K562 (cell line): ENCODE data around the gene MOK. TPM values are rescaled to one million over a fixed set of nuclear protein-coding genes. Genes with fewer than 3 reads are reported as not detected.
A peak's percentile ranks its signal among the peaks of the same experiment; 100 is the strongest.

ENCODE experiments used
- ATAC-seq: fragments of 200-7000 bp; cut with Tn5 transposase; 3 replicates; pipeline ENCODE4 v1.9.1; 2020; ENCODE audit warnings: moderate library complexity
- BruUV-seq: library from RNA; stranded (reverse); fragments of 400-500 nt; replicated peaks from 2 replicates; lab custom pipeline; 2021; lab: Mats Ljungman, UMichigan
- CTCF ChIA-PET: fragments of 300-600 bp; formaldehyde crosslinking; extraction: SDS; loops from one replicate; lab custom pipeline; 2021; ENCODE audit warnings: low intra/inter-chr PET ratio; lab: Yijun Ruan, JAX
- POLR2A ChIA-PET: fragments of 300-600, 350-650 bp; sonication (Branson Sonifier 250); formaldehyde crosslinking; extraction: SDS; loops from one replicate; lab custom pipeline; 2021; ENCODE audit warnings: antibody characterized with exemption, inconsistent platforms; lab: Yijun Ruan, JAX
- DNase-seq, 4 experiments: peaks; one replicate each; pipeline versions ENCODE4 v3.0.0 to v3.0.0-alpha.2; 2011 to 2018; ENCODE audit warnings: low spot score in 3 of 4, mixed read lengths in 3 of 4; ENCODE audit errors: extremely low read depth in 1 of 4
- FAIRE-seq: peaks from 2 replicates; lab custom pipeline; 2011; peaks lifted over from hg19 to GRCh38; lab: Jason Lieb, UNC
- H2AFZ ChIP-seq: 2 replicates; pipeline ENCODE4 v1.6.0; 2011; ENCODE audit warnings: low read depth, low read length, control low read depth, inconsistent platforms
- H3K27ac ChIP-seq: fragments of 200-600 bp; 3 replicates; pipeline ENCODE4 v1.8.0; 2011; ENCODE audit warnings: low read depth, mild to moderate bottlenecking, control low read depth, inconsistent platforms, low read length, moderate library complexity, mixed read lengths; ENCODE audit errors: extremely low read depth
- H3K27me3 ChIP-seq, 2 experiments: fragments of 300-600 bp in 1 of 2; 2 replicates in 1 of 2; 3 replicates in 1 of 2; pipeline versions ENCODE4 v1.6.0 to v1.8.0; 2011; ENCODE audit warnings: inconsistent platforms in 2 of 2, low read length in 2 of 2, mild to moderate bottlenecking in 1 of 2, mixed read lengths in 1 of 2, moderate library complexity in 1 of 2; ENCODE audit not compliant: control insufficient read depth in 2 of 2, insufficient read depth in 2 of 2
- H3K36me3 ChIP-seq: fragments of 300-600 bp; 3 replicates; pipeline ENCODE4 v1.8.0; 2011; ENCODE audit warnings: mild to moderate bottlenecking, low read length, inconsistent platforms; ENCODE audit not compliant: control insufficient read depth, insufficient read depth
- H3K4me1 ChIP-seq, 2 experiments: fragments of 200-600 bp in 1 of 2; replicated peaks in 1 of 2; 2 replicates in 1 of 2; 3 replicates in 1 of 2; pipeline versions ENCODE4 v1.5.1 to v1.8.0; 2011; ENCODE audit warnings: inconsistent platforms in 2 of 2, low read length in 2 of 2, mild to moderate bottlenecking in 1 of 2, mixed read lengths in 1 of 2, moderate library complexity in 1 of 2; ENCODE audit not compliant: control insufficient read depth in 2 of 2, insufficient read depth in 2 of 2
- H3K4me2 ChIP-seq: 2 replicates; pipeline ENCODE4 v1.6.1; 2011; ENCODE audit warnings: low read length, control low read depth, inconsistent platforms, mixed read lengths; ENCODE audit not compliant: insufficient read depth
- H3K4me3 ChIP-seq: fragments of 200-600 bp; sonication (generic), shearing (Covaris generic); 2 replicates; pipeline ENCODE4 v1.5.1; 2016; ENCODE audit warnings: control low read depth, inconsistent platforms
- H3K79me2 ChIP-seq: fragments of 200-600 bp; 3 replicates; pipeline ENCODE4 v1.8.0; 2011; ENCODE audit warnings: low read length, inconsistent platforms; ENCODE audit not compliant: control insufficient read depth, insufficient read depth
- H3K9ac ChIP-seq, 2 experiments: 2 replicates each; pipeline versions ENCODE4 v1.6.0 to v1.6.1; 2011; ENCODE audit warnings: low read depth in 2 of 2, low read length in 2 of 2, control low read depth in 1 of 2, inconsistent platforms in 1 of 2, mild to moderate bottlenecking in 1 of 2, mixed read lengths in 1 of 2; ENCODE audit not compliant: insufficient read depth in 1 of 2
- H3K9me1 ChIP-seq: one replicate; pipeline ENCODE4 v1.6.0; 2011; ENCODE audit warnings: inconsistent platforms, mild to moderate bottlenecking, low read length, moderate library complexity; ENCODE audit not compliant: control insufficient read depth, insufficient read depth
- H3K9me3 ChIP-seq: replicated peaks from 2 replicates; pipeline ENCODE4 v1.5.1; 2011; ENCODE audit warnings: low read depth, low read length, inconsistent platforms; ENCODE audit not compliant: control insufficient read depth, insufficient read depth
- H4K20me1 ChIP-seq: replicated peaks from 2 replicates; pipeline ENCODE4 v1.6.1; 2011; ENCODE audit warnings: low read length, inconsistent platforms, mixed read lengths; ENCODE audit not compliant: control insufficient read depth, insufficient read depth
- CCNT2 ChIP-seq: IDR thresholded peaks from 2 replicates; pipeline ENCODE4 v1.6.1; 2011; ENCODE audit warnings: borderline replicate concordance, low read depth, mild to moderate bottlenecking, moderate library complexity, mixed read lengths, low read length; ENCODE audit not compliant: insufficient read length; ENCODE audit errors: extremely low read depth
- PHF21A ChIP-seq: fragments of 450-650 bp; IDR thresholded peaks from 2 replicates; pipeline ENCODE4 v1.6.1; 2017; ENCODE audit warnings: low read depth, borderline replicate concordance
- SREBF1 ChIP-seq: fragments of 150-350 bp; IDR thresholded peaks from 2 replicates; pipeline ENCODE4 v1.6.1; 2014; ENCODE audit warnings: antibody characterized with exemption, low read depth, low read length, borderline replicate concordance
- ZNF263 ChIP-seq: sonication (generic); formaldehyde crosslinking; IDR thresholded peaks from 2 replicates; pipeline ENCODE4 v1.8.0; 2022; ENCODE audit warnings: mild to moderate bottlenecking, missing genetic modification reagents, borderline replicate concordance
- WGBS: fragments of 100-300 bp; shearing (Covaris generic); methylation state at CpG from one replicate; pipeline ENCODE4 v1.1.6; 2016; ENCODE audit warnings: low coverage, mixed read lengths; ENCODE audit not compliant: insufficient coverage; ENCODE audit errors: missing lambda C conversion rate; 5-methylcytosine and 5-hydroxymethylcytosine counted together
- in situ Hi-C: fragments of 300-500 bp; cut with MboI; formaldehyde crosslinking; loops from 4 replicates; pipeline ENCODE4 v1.15.0; 2018; ENCODE audit warnings: inconsistent platforms, mixed read lengths
- intact Hi-C: fragments of 100-400 bp; cut with micrococcal nuclease; formaldehyde crosslinking; loops from 2 replicates; pipeline ENCODE4 v1.14.2; 2022
- polyA plus RNA-seq, 8 experiments: library from polyadenylated mRNA; depleted of rRNA in 4 of 8; stranded (reverse) in 5 of 8; unstranded in 3 of 8; fragments of >200 nt; fragmentation: Nextera tagmentation in 2 of 8; fragmentation: Illumina TruSeq in 1 of 8; extraction: Ambion mirVana in 2 of 8; extraction: Trizol in 1 of 8; gene quantifications; 2 replicates each; pipeline versions ENCODE4 v1.2.1 to v1.2.3, GENCODE V29; 2011 to 2014; ENCODE audit warnings: inconsistent platforms in 1 of 8, missing spikeins in 1 of 8
- total RNA-seq, 7 experiments: library from RNA; depleted of rRNA in 6 of 7; stranded (reverse); fragments of >200 nt in 6 of 7; fragmentation: Illumina TruSeq in 2 of 7; extraction: Trizol in 2 of 7; gene quantifications; 2 replicates each; pipeline versions ENCODE4 v1.2.1 to v1.2.3, GENCODE V29; 2011 to 2021; ENCODE audit warnings: low replicate concordance in 1 of 7
- TF ChIP-seq, protein P1 (sequence below): fragments of 250-450 bp; sonication (Bioruptor Pico); IDR thresholded peaks from 2 replicates; pipeline ENCODE4 v1.4.0; 2020
- TF ChIP-seq, protein P2 (sequence below): fragments of 250-450 bp; sonication (Bioruptor Pico); IDR thresholded peaks from 2 replicates; pipeline ENCODE4 v1.8.0; 2022; ENCODE audit warnings: inconsistent platforms

MOK gene
- total and polyA plus RNA-seq, 9 of the 15 experiments (the other 6 are each of a cell fraction or from before 2014, with no cell fraction given) = 1.3 to 8.4 (median 5.3) TPM

DNA sequence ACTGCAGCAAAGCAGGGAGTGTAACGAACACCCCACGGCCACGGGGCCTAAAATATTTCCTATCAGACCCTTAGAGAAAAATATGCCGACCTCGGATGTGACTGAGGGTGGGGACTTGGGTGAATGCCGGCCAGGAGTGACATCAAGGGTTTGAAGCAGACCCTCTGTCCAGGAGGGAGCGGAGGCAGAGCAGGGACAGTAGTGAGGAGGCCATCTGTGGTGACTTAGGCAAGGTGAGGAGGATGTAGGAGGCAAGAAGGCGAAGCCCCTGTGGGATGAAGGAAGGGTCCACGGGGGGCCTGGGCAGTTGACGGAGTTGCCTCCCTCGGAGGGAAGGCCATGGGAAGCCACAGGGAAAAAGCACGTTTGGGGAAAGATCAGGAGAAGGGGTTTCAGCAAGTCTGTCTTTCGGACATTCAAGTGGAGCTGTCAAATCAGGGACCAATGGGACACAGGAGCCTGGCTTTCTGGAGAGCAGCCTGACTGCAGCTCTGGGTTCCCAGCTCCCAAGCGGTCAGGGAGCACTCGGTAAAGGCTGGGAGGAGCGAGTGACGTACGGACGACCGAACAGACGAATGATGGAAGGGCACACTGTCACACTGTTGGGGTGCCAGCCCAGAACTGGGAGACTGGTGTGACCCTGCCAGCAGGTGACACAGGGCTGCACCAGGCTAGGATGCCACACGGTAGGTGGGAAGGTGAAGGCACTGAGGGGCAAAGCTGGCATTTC, 74.3 kb downstream of the MOK start:
- FAIRE-seq (no peak), ATAC-seq (no peak), DNase-seq (no peak)
- H3K4me1 ChIP-seq = peaks cover 4 to 12% of the 10 kb centered on the region in 2 experiments; a peak in 3 of 5 replicates
- no peaks in the 10 kb centered on the region for H3K9me3 ChIP-seq
- in situ Hi-C loops = no loop called here
- H3K4me3 ChIP-seq = no peak overlapping the region
- no peaks in the 10 kb centered on the region for H3K27me3 ChIP-seq
- BruUV-seq = no TSS peak
- no peak overlapping the region for H3K9ac ChIP-seq
- H4K20me1 ChIP-seq = no peaks in the 10 kb centered on the region
- ChIA-PET POLR2A (interaction anchor here (0.7 kb wide), 1 partner anchor 143 kb away, joined by 3 read pairs; no protein-coding TSS in a partner anchor), CTCF (no interaction called here)
- H3K9me1 ChIP-seq = no peaks in the 10 kb centered on the region
- no peak overlapping the region for H2AFZ ChIP-seq
- intact Hi-C loops = loop anchor here (10.0 kb wide), 1 partner anchor 204 kb away; no protein-coding TSS in a partner anchor
- 55% methylated on average over 18 of the region's 22 CpGs for WGBS
- TF ChIP-seq SREBF1 = no peak
- TF ChIP-seq ZNF263 (CRISPR knock-in tag) = peak; percentile 48; the same call in 1 of the 2 replicates
- H3K36me3 ChIP-seq = no peaks in the 10 kb centered on the region
- H3K4me2 ChIP-seq = no peak overlapping the region
- no peak overlapping the region for H3K27ac ChIP-seq
- no peaks in the 10 kb centered on the region for H3K79me2 ChIP-seq

DNA sequence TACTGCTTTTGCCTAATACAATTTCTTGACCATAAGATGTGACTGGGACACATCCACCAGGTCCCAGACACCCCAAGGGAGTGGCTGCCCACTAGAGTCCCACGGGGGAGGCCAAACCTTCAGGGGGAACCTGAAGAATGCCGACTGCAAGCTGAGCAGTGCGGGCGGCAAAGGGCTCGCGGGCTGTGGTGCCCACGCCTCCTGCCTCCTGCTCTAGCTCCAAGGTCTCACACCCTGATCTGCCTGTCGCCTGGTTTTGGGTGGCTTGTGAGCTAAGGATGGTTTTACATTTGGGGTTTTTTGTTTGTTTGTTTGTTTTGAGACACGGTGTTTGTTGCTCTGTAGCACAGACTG, 75.2 kb downstream of the MOK start:
- BruUV-seq = no TSS peak
- CTCF ChIA-PET = no interaction called here
- in situ Hi-C loops = no loop called here
- no peak for TF ChIP-seq PHF21A
- TF ChIP-seq, protein P1, sequence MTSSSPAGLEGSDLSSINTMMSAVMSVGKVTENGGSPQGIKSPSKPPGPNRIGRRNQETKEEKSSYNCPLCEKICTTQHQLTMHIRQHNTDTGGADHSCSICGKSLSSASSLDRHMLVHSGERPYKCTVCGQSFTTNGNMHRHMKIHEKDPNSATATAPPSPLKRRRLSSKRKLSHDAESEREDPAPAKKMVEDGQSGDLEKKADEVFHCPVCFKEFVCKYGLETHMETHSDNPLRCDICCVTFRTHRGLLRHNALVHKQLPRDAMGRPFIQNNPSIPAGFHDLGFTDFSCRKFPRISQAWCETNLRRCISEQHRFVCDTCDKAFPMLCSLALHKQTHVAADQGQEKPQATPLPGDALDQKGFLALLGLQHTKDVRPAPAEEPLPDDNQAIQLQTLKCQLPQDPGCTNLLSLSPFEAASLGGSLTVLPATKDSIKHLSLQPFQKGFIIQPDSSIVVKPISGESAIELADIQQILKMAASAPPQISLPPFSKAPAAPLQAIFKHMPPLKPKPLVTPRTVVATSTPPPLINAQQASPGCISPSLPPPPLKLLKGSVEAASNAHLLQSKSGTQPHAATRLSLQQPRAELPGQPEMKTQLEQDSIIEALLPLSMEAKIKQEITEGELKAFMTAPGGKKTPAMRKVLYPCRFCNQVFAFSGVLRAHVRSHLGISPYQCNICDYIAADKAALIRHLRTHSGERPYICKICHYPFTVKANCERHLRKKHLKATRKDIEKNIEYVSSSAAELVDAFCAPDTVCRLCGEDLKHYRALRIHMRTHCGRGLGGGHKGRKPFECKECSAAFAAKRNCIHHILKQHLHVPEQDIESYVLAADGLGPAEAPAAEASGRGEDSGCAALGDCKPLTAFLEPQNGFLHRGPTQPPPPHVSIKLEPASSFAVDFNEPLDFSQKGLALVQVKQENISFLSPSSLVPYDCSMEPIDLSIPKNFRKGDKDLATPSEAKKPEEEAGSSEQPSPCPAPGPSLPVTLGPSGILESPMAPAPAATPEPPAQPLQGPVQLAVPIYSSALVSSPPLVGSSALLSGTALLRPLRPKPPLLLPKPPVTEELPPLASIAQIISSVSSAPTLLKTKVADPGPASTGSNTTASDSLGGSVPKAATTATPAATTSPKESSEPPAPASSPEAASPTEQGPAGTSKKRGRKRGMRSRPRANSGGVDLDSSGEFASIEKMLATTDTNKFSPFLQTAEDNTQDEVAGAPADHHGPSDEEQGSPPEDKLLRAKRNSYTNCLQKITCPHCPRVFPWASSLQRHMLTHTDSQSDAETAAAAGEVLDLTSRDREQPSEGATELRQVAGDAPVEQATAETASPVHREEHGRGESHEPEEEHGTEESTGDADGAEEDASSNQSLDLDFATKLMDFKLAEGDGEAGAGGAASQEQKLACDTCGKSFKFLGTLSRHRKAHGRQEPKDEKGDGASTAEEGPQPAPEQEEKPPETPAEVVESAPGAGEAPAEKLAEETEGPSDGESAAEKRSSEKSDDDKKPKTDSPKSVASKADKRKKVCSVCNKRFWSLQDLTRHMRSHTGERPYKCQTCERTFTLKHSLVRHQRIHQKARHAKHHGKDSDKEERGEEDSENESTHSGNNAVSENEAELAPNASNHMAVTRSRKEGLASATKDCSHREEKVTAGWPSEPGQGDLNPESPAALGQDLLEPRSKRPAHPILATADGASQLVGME (CRISPR knock-in tag) = no peak
- no peak for TF ChIP-seq CCNT2
- TF ChIP-seq, protein P2, sequence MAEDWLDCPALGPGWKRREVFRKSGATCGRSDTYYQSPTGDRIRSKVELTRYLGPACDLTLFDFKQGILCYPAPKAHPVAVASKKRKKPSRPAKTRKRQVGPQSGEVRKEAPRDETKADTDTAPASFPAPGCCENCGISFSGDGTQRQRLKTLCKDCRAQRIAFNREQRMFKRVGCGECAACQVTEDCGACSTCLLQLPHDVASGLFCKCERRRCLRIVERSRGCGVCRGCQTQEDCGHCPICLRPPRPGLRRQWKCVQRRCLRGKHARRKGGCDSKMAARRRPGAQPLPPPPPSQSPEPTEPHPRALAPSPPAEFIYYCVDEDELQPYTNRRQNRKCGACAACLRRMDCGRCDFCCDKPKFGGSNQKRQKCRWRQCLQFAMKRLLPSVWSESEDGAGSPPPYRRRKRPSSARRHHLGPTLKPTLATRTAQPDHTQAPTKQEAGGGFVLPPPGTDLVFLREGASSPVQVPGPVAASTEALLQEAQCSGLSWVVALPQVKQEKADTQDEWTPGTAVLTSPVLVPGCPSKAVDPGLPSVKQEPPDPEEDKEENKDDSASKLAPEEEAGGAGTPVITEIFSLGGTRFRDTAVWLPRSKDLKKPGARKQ = no peak

More for the DNA sequence above, 75.2 kb downstream of the MOK start:
- Histone ChIP-seq H3K9me3 (no peaks in the 10 kb centered on the region), H3K9me1 (no peaks in the 10 kb centered on the region), H3K36me3 (no peaks in the 10 kb centered on the region), H3K27ac (no peak overlapping the region), H3K4me3 (no peak overlapping the region), H2AFZ (no peak overlapping the region), H3K79me2 (no peaks in the 10 kb centered on the region), H3K9ac (no peak overlapping the region), H3K4me1 (peaks cover under 1 to 7% of the 10 kb centered on the region in 2 experiments; a peak in 3 of 5 replicates), H3K4me2 (no peak overlapping the region), H3K27me3 (no peaks in the 10 kb centered on the region), H4K20me1 (no peaks in the 10 kb centered on the region)
- FAIRE-seq (no peak), ATAC-seq (no peak), DNase-seq (no peak)
- POLR2A ChIA-PET = interaction anchor here (0.6 to 0.7 kb wide), 2 partner anchors 143 to 274 kb away, joined by 3 read pairs; no protein-coding TSS in a partner anchor
- WGBS = 67% methylated on average over 9 of the region's 9 CpGs
- intact Hi-C loops = loop anchor here (10.0 kb wide), 1 partner anchor 205 kb away; no protein-coding TSS in a partner anchor
